IMR-90 (cell line): ENCODE measurements around the gene EPHX1. TPM values are rescaled to one million over a fixed set of nuclear protein-coding genes. Genes with fewer than 3 reads are reported as not detected.

ENCODE experiments used
- ATAC-seq: fragments of 200-7000 bp; cut with Tn5 transposase; 2 replicates; pipeline ENCODE4 v1.9.1; 2020; ENCODE audit warnings: low read depth, mild to moderate bottlenecking, moderate library complexity
- BruUV-seq: library from RNA; stranded (reverse); fragments of 400-500 nt; replicated peaks from 2 replicates; lab custom pipeline; 2021; lab: Mats Ljungman, UMichigan
- CTCF ChIA-PET: fragments of 300-600 bp; formaldehyde crosslinking; extraction: SDS; loops from one replicate; lab custom pipeline; 2021; ENCODE audit warnings: antibody characterized with exemption; lab: Yijun Ruan, JAX
- POLR2A ChIA-PET: fragments of 300-600 bp; sonication (Branson Sonifier 250); formaldehyde crosslinking; loops from one replicate; lab custom pipeline; 2022; ENCODE audit warnings: antibody characterized with exemption; ENCODE audit not compliant: unreplicated experiment; lab: Charles Lee
- DNase-seq: peaks from one replicate; pipeline ENCODE4 v3.0.0; 2013
- H2AFZ ChIP-seq: replicated peaks from 2 replicates; pipeline ENCODE3; 2013; ENCODE audit warnings: low read length, mild to moderate bottlenecking; ENCODE audit not compliant: poor library complexity
- H2AK5ac ChIP-seq: 2 replicates; pipeline ENCODE4 v1.6.1; 2013; ENCODE audit warnings: low read depth, low read length, inconsistent platforms
- H2AK9ac ChIP-seq: replicated peaks from 2 replicates; pipeline ENCODE3; 2013; ENCODE audit warnings: mild to moderate bottlenecking, low read depth, low read length, moderate library complexity; ENCODE audit not compliant: poor library complexity
- H2BK120ac ChIP-seq: 2 replicates; pipeline ENCODE4 v1.6.1; 2013; ENCODE audit warnings: low read depth, low read length, inconsistent platforms
- H2BK15ac ChIP-seq: 3 replicates; pipeline ENCODE4 v1.6.1; 2013; ENCODE audit warnings: low read depth, low read length, inconsistent platforms
- H2BK20ac ChIP-seq: 2 replicates; pipeline ENCODE4 v1.6.1; 2013; ENCODE audit warnings: low read depth, mild to moderate bottlenecking, inconsistent platforms, low read length, moderate library complexity
- H2BK5ac ChIP-seq: 2 replicates; pipeline ENCODE4 v1.6.1; 2013; ENCODE audit warnings: mild to moderate bottlenecking, low read depth, low read length, inconsistent platforms; ENCODE audit not compliant: poor library complexity, severe bottlenecking
- H3K14ac ChIP-seq: replicated peaks from 2 replicates; pipeline ENCODE4 v1.6.1; 2013; ENCODE audit warnings: low read depth, low read length, inconsistent platforms
- H3K18ac ChIP-seq: 2 replicates; pipeline ENCODE4 v1.6.1; 2013; ENCODE audit warnings: low read depth, low read length, control low read depth
- H3K23ac ChIP-seq: 2 replicates; pipeline ENCODE4 v1.6.1; 2013; ENCODE audit warnings: low read depth, low read length, inconsistent platforms
- H3K27ac ChIP-seq: 2 replicates; pipeline ENCODE4 v1.5.1; 2013; ENCODE audit warnings: mild to moderate bottlenecking, control low read depth, low read length; ENCODE audit not compliant: insufficient read depth
- H3K27me3 ChIP-seq: 2 replicates; pipeline ENCODE4 v1.6.1; 2013; ENCODE audit warnings: low read length; ENCODE audit not compliant: control insufficient read depth, insufficient read depth
- H3K36me3 ChIP-seq: 2 replicates; pipeline ENCODE4 v1.6.1; 2013; ENCODE audit warnings: low read length, mixed read lengths; ENCODE audit not compliant: control insufficient read depth, insufficient read depth
- H3K4ac ChIP-seq: 2 replicates; pipeline ENCODE4 v1.6.1; 2013; ENCODE audit warnings: low read depth, low read length, inconsistent platforms
- H3K4me1 ChIP-seq: 2 replicates; pipeline ENCODE4 v1.6.1; 2013; ENCODE audit warnings: low read length, mixed read lengths; ENCODE audit not compliant: control insufficient read depth, insufficient read depth
- H3K4me2 ChIP-seq: 2 replicates; pipeline ENCODE4 v1.6.1; 2013; ENCODE audit warnings: low read depth, mild to moderate bottlenecking, control low read depth, low read length, moderate library complexity
- H3K4me3 ChIP-seq: 2 replicates; pipeline ENCODE4 v1.5.1; 2013; ENCODE audit warnings: low read depth, mild to moderate bottlenecking, control low read depth, low read length, moderate library complexity; ENCODE audit not compliant: insufficient read depth
- H3K56ac ChIP-seq: 2 replicates; pipeline ENCODE4 v1.6.1; 2013; ENCODE audit warnings: low read length, inconsistent platforms; ENCODE audit not compliant: insufficient read depth; ENCODE audit errors: extremely low read depth
- H3K79me1 ChIP-seq, 2 experiments: 2 replicates each; pipeline ENCODE4 v1.6.1; 2013; ENCODE audit warnings: low read length in 2 of 2, inconsistent platforms in 1 of 2, low read depth in 1 of 2
- H3K9ac ChIP-seq: 2 replicates; pipeline ENCODE4 v1.6.1; 2013; ENCODE audit warnings: low read depth, low read length, control low read depth
- H3K9me1 ChIP-seq: 2 replicates; pipeline ENCODE4 v1.6.1; 2013; ENCODE audit warnings: low read length, inconsistent platforms; ENCODE audit not compliant: insufficient read depth
- H3K9me3 ChIP-seq: 2 replicates; pipeline ENCODE4 v1.6.1; 2013; ENCODE audit warnings: low read length; ENCODE audit not compliant: control insufficient read depth, insufficient read depth
- H4K20me1 ChIP-seq: 2 replicates; pipeline ENCODE4 v1.6.1; 2013; ENCODE audit warnings: low read length, inconsistent platforms; ENCODE audit not compliant: insufficient read depth
- H4K5ac ChIP-seq: 2 replicates; pipeline ENCODE4 v1.6.1; 2013; ENCODE audit warnings: mild to moderate bottlenecking, low read depth, low read length, control low read depth
- H4K8ac ChIP-seq, 2 experiments: 2 replicates each; pipeline ENCODE4 v1.6.1; 2013; ENCODE audit warnings: low read depth in 2 of 2, low read length in 2 of 2, control low read depth in 1 of 2, inconsistent platforms in 1 of 2
- H4K91ac ChIP-seq: 2 replicates; pipeline ENCODE4 v1.6.1; 2013; ENCODE audit warnings: low read depth, low read length, inconsistent platforms; ENCODE audit not compliant: insufficient read depth
- BHLHE40 ChIP-seq: fragments of 150-350 bp; IDR thresholded peaks from 2 replicates; pipeline ENCODE4 v1.6.1; 2016; ENCODE audit warnings: mild to moderate bottlenecking, low read depth, low read length
- CEBPB ChIP-seq: IDR thresholded peaks from 2 replicates; pipeline ENCODE4 v1.6.1; 2012; ENCODE audit warnings: low read depth, low read length, improper control_type of control experiment
- CHD1 ChIP-seq: IDR thresholded peaks from 2 replicates; pipeline ENCODE4 v1.6.1; 2012; ENCODE audit warnings: low read depth, low read length, improper control_type of control experiment
- FOS ChIP-seq: fragments of 150-350 bp; IDR thresholded peaks from 2 replicates; pipeline ENCODE4 v1.6.1; 2016; ENCODE audit warnings: low read depth, low read length
- MAFK ChIP-seq: IDR thresholded peaks from 2 replicates; pipeline ENCODE4 v1.6.1; 2012; ENCODE audit warnings: low read depth, low read length, improper control_type of control experiment
- MAZ ChIP-seq: IDR thresholded peaks from 2 replicates; pipeline ENCODE4 v1.6.1; 2012; ENCODE audit warnings: low read depth, mild to moderate bottlenecking, low read length, improper control_type of control experiment, moderate library complexity, borderline replicate concordance
- MXI1 ChIP-seq: IDR thresholded peaks from 2 replicates; pipeline ENCODE4 v1.6.1; 2012; ENCODE audit warnings: low read depth, mild to moderate bottlenecking, low read length, moderate library complexity, borderline replicate concordance
- NFE2L2 ChIP-seq: fragments of 150-350 bp; IDR thresholded peaks from 2 replicates; pipeline ENCODE4 v1.6.1; 2016; ENCODE audit warnings: low read depth, mild to moderate bottlenecking, low read length
- POLR2A ChIP-seq: IDR thresholded peaks from 2 replicates; pipeline ENCODE4 v1.6.1; 2012; ENCODE audit warnings: mild to moderate bottlenecking, low read depth, low read length
- RAD21 ChIP-seq: IDR thresholded peaks from 2 replicates; pipeline ENCODE4 v1.6.1; 2012; ENCODE audit warnings: low read length, improper control_type of control experiment
- RCOR1 ChIP-seq: IDR thresholded peaks from 2 replicates; pipeline ENCODE4 v1.6.1; 2012; ENCODE audit warnings: mild to moderate bottlenecking, low read length, improper control_type of control experiment; ENCODE audit not compliant: insufficient replicate concordance
- RFX5 ChIP-seq: IDR thresholded peaks from 2 replicates; pipeline ENCODE4 v1.8.0; 2012; ENCODE audit warnings: low read depth, mild to moderate bottlenecking, low read length, moderate library complexity
- SMC3 ChIP-seq: fragments of 150-350 bp; IDR thresholded peaks from 2 replicates; pipeline ENCODE4 v1.6.1; 2016; ENCODE audit warnings: low read depth, mild to moderate bottlenecking, antibody characterized with exemption, low read length, moderate library complexity
- WGBS, 2 experiments: methylation state at CpG; one replicate each; pipeline versions ENCODE4 v1.1.5 to v1.1.7; 2013; ENCODE audit warnings: missing lambda C conversion rate in 2 of 2; ENCODE audit not compliant: insufficient read length in 1 of 2; ENCODE audit errors: extremely low coverage in 2 of 2; 5-methylcytosine and 5-hydroxymethylcytosine counted together
- dilution Hi-C: fragments of 300-500 bp; cut with HindIII; formaldehyde crosslinking; loops from one replicate; pipeline ENCODE4 v1.14.3; 2018; ENCODE audit warnings: low sequenced_read_pairs; ENCODE audit not compliant: unreplicated experiment
- in situ Hi-C: fragments of 300-500 bp; cut with MboI; formaldehyde crosslinking; loops from 3 replicates; pipeline ENCODE4 v1.14.3; 2019; ENCODE audit warnings: low sequenced_read_pairs, inconsistent platforms, mixed read lengths
- intact Hi-C: fragments of 100-400 bp; cut with micrococcal nuclease; formaldehyde crosslinking; loops from 2 replicates; pipeline ENCODE4 v1.10.0; 2022
- polyA plus RNA-seq, 3 experiments: library from polyadenylated mRNA; depleted of rRNA; stranded (reverse); fragments of >200 nt; gene quantifications; 2 replicates each; pipeline ENCODE4 v1.2.3, GENCODE V29; 2012; ENCODE audit warnings: low replicate concordance in 1 of 3
- total RNA-seq: library from RNA; depleted of rRNA; stranded (reverse); fragments of >200 nt; gene quantifications from 2 replicates; pipeline ENCODE4 v1.2.3, GENCODE V29; 2012
- TF ChIP-seq, protein P1 (sequence below): fragments of 150-350 bp; IDR thresholded peaks from 2 replicates; pipeline ENCODE4 v1.6.1; 2016; ENCODE audit warnings: low read depth, mild to moderate bottlenecking, low read length, moderate library complexity, borderline replicate concordance
- TF ChIP-seq, protein P2 (sequence below): conservative IDR thresholded peaks from 2 replicates; pipeline ENCODE4 v1.5.1; 2012; ENCODE audit warnings: mild to moderate bottlenecking, low read depth, low read length, improper control_type of control experiment
- TF ChIP-seq, protein P3 (sequence below): fragments of 150-350 bp; IDR thresholded peaks from 2 replicates; pipeline ENCODE4 v1.6.1; 2017; ENCODE audit warnings: mild to moderate bottlenecking, antibody characterized with exemption, low read length, low read depth

Gene EPHX1
- total and polyA plus RNA-seq, 2 of the 4 experiments (the other 2 are of a cell fraction) = 20.3 to 46.3 TPM

DNA sequence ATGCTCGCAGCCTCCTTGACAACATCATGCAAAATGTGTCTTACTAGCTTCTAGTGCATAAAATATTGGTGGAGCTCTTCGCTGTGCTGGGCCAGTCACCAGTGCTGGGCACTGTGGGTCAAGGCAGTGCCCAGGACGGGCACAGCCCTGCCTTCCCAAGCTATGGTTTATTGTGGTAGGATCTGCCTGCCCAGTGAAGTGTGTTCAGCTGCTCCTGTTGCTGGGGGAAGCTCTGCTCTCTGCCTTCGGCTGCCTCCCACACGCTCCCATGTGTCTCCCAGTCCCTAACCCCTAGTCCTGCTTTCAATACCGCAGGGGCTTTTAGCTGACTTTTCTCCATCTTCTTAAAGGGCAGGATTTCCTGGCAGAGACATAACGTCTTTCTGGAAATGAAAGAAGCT, 15.7 kb downstream of the EPHX1 start:
- no peak overlapping the region for H2AK5ac ChIP-seq
- no peak overlapping the region for H2AK9ac ChIP-seq
- no peak overlapping the region for H3K4me3 ChIP-seq
- no peak overlapping the region for H3K18ac ChIP-seq
- no peak overlapping the region for H4K5ac ChIP-seq
- H3K56ac ChIP-seq = no peak overlapping the region
- no peak overlapping the region for H2BK20ac ChIP-seq
- intact Hi-C loops = no loop called here
- peaks cover 2% of the 10 kb centered on the region; the same call in 1 of the 2 replicates for H3K4me1 ChIP-seq
- dilution Hi-C loops = no loop called here
- BruUV-seq = no TSS peak
- no peak for ATAC-seq
- CTCF ChIA-PET = no interaction called here
- no CpG with 5 or more reads among the region's 7 CpGs for WGBS, 2 experiments
- no peak overlapping the region for H3K4me2 ChIP-seq
- in situ Hi-C loops = no loop called here
- TF ChIP-seq RAD21 = no peak
- no peak for TF ChIP-seq RFX5
- no peak for TF ChIP-seq MAFK
- TF ChIP-seq, protein P1, sequence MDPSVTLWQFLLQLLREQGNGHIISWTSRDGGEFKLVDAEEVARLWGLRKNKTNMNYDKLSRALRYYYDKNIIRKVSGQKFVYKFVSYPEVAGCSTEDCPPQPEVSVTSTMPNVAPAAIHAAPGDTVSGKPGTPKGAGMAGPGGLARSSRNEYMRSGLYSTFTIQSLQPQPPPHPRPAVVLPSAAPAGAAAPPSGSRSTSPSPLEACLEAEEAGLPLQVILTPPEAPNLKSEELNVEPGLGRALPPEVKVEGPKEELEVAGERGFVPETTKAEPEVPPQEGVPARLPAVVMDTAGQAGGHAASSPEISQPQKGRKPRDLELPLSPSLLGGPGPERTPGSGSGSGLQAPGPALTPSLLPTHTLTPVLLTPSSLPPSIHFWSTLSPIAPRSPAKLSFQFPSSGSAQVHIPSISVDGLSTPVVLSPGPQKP = no peak
- no peak for TF ChIP-seq FOS
- TF ChIP-seq POLR2A = no peak
- no peak for TF ChIP-seq RCOR1
- no peak for TF ChIP-seq BHLHE40
- no peak for TF ChIP-seq CHD1
- no peak for TF ChIP-seq SMC3
- no peak for TF ChIP-seq CEBPB
- no peak for TF ChIP-seq NFE2L2
- TF ChIP-seq, protein P2, sequence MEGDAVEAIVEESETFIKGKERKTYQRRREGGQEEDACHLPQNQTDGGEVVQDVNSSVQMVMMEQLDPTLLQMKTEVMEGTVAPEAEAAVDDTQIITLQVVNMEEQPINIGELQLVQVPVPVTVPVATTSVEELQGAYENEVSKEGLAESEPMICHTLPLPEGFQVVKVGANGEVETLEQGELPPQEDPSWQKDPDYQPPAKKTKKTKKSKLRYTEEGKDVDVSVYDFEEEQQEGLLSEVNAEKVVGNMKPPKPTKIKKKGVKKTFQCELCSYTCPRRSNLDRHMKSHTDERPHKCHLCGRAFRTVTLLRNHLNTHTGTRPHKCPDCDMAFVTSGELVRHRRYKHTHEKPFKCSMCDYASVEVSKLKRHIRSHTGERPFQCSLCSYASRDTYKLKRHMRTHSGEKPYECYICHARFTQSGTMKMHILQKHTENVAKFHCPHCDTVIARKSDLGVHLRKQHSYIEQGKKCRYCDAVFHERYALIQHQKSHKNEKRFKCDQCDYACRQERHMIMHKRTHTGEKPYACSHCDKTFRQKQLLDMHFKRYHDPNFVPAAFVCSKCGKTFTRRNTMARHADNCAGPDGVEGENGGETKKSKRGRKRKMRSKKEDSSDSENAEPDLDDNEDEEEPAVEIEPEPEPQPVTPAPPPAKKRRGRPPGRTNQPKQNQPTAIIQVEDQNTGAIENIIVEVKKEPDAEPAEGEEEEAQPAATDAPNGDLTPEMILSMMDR = no peak
- no peak for TF ChIP-seq MAZ
- no peak for TF ChIP-seq MXI1
- TF ChIP-seq, protein P3, sequence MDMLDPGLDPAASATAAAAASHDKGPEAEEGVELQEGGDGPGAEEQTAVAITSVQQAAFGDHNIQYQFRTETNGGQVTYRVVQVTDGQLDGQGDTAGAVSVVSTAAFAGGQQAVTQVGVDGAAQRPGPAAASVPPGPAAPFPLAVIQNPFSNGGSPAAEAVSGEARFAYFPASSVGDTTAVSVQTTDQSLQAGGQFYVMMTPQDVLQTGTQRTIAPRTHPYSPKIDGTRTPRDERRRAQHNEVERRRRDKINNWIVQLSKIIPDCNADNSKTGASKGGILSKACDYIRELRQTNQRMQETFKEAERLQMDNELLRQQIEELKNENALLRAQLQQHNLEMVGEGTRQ = no peak
- H3K4ac ChIP-seq = no peak overlapping the region
- no peak for DNase-seq
- POLR2A ChIA-PET = no interaction called here
- no peaks in the 10 kb centered on the region for H3K27me3 ChIP-seq
- H3K9ac ChIP-seq = no peak overlapping the region
- no peak overlapping the region for H2BK120ac ChIP-seq
- no peak overlapping the region for H3K27ac ChIP-seq
- no peak overlapping the region for H3K14ac ChIP-seq
- no peak overlapping the region for H3K23ac ChIP-seq
- H4K91ac ChIP-seq = no peak overlapping the region
- no peak overlapping the region for H2AFZ ChIP-seq
- 0 out of 4 replicates have a peak, but pooled peaks cover 0 to 2% of the 10 kb centered on the region in 2 experiments for H3K79me1 ChIP-seq
- no peak overlapping the region for H4K8ac ChIP-seq
- 0 out of 2 replicates have a peak, but pooled peaks cover 5% of the 10 kb centered on the region for H3K9me1 ChIP-seq
- H2BK5ac ChIP-seq = no peak overlapping the region
- no peak overlapping the region for H2BK15ac ChIP-seq
- H3K9me3 ChIP-seq = no peaks in the 10 kb centered on the region
- H3K36me3 ChIP-seq = peaks cover 4% of the 10 kb centered on the region
- H4K20me1 ChIP-seq = no peaks in the 10 kb centered on the region; the same call in 1 of the 2 replicates
